ENCODE results near the gene UGT2B28.
"Not testable (repeated sequence)": the region's sequence is repeated elsewhere in the genome, so short reads cannot be mapped to it uniquely, and the experiment has no call there.

- peak; percentile 23 to 36; a peak in 3 of 4 replicates for TF ChIP-seq CTCF (conservative IDR thresholded peaks at IDR 0.05; ENCODE audit: low read depth in 2 of 2)
- not testable (repeated sequence) for TF ChIP-seq REST (IDR thresholded peaks at IDR 0.05; ENCODE audit: unreplicated experiment); EZH2 (IDR thresholded peaks at IDR 0.05; ENCODE audit: low read depth, unreplicated experiment)
Measured at GRCh38 chr4:69335485-69335884, 55.2 kb downstream of the UGT2B28 start.

Measured in GM23338 (cell line).